Ascending aorta (tissue), 2 donors: ENCODE results near the gene PLPP2. TPM values are rescaled to one million over a fixed set of nuclear protein-coding genes. Genes with fewer than 3 reads are reported as not detected.

Source experiments
- DNase-seq, 2 donors: peaks; one replicate each; pipeline ENCODE4 v3.0.0-alpha.2; 2019; ENCODE audit warnings: low spot score in 2 of 2
- H3K27ac ChIP-seq, 2 donors: fragments of 200-600 bp; sonication (generic); one replicate each; pipeline ENCODE4 v1.5.1; 2016 to 2017; ENCODE audit warnings: mild to moderate bottlenecking in 1 of 2
- H3K27me3 ChIP-seq: fragments of 200-600 bp; sonication (generic); one replicate; pipeline ENCODE4 v1.5.1; 2017
- H3K36me3 ChIP-seq, 2 donors: fragments of 200-600 bp; sonication (generic); one replicate each; pipeline ENCODE4 v1.5.1; 2016
- H3K4me1 ChIP-seq, 2 donors: fragments of 200-600 bp; sonication (generic); one replicate each; pipeline ENCODE4 v1.5.1; 2016 to 2017; ENCODE audit warnings: mild to moderate bottlenecking in 1 of 2
- H3K4me3 ChIP-seq, 2 donors: fragments of 200-600 bp; sonication (generic); one replicate each; pipeline ENCODE4 v1.5.1; 2016 to 2017; ENCODE audit warnings: mild to moderate bottlenecking in 1 of 2
- H3K9me3 ChIP-seq, 2 donors: fragments of 200-600 bp; sonication (generic); one replicate each; pipeline ENCODE4 v1.5.1; 2016
- CTCF ChIP-seq, 3 experiments: fragments of 200-600 bp in 2 of 3; fragments of 450-650 bp in 1 of 3; sonication (generic) in 2 of 3; IDR thresholded peaks; one replicate each; pipeline ENCODE4 v1.5.1; 2016 to 2019; ENCODE audit warnings: antibody characterized with exemption in 3 of 3, mild to moderate bottlenecking in 1 of 3, moderate library complexity in 1 of 3
- intact Hi-C: fragments of 100-400 bp; cut with DNase I; formaldehyde crosslinking; loops from one replicate; pipeline ENCODE4 v1.15.1; 2023
- total RNA-seq: library from RNA; depleted of rRNA; stranded (reverse); fragments of >200 nt; gene quantifications from one replicate; pipeline ENCODE4 v1.1.0, GENCODE V29; 2016

The PLPP2 gene
- total RNA-seq, 1 donor from 2014 or later: 55.3 TPM

GRCh38 chr19:245457-245856 is 45.7 kb downstream of the PLPP2 start:
- TF ChIP-seq CTCF (IDR thresholded peaks at IDR 0.05): no peak
- DNase-seq: no peak
- no peaks in the 10 kb centered on the region for H3K9me3 ChIP-seq
- H3K27ac ChIP-seq: no peak overlapping the region
- no peaks in the 10 kb centered on the region for H3K4me1 ChIP-seq
- intact Hi-C loops: no loop called here
- H3K27me3 ChIP-seq: no peaks in the 10 kb centered on the region
- no peak overlapping the region for H3K4me3 ChIP-seq
- H3K36me3 ChIP-seq: no peaks in the 10 kb centered on the region

Other genes starting within 250 kb of the PLPP2 start
- gene OR4F17, start 184.3 kb downstream of the PLPP2 start, total RNA-seq: not detected
- 128 TPM for gene MIER2, start 53.4 kb upstream of the PLPP2 start, total RNA-seq
- gene C2CD4C, start 117.7 kb upstream of the PLPP2 start, total RNA-seq: 5.7 TPM
- gene SHC2, start 169.6 kb upstream of the PLPP2 start, total RNA-seq: 51.2 TPM
- gene MADCAM1, start 205.1 kb upstream of the PLPP2 start, total RNA-seq: not detected
- gene TPGS1, start 216.1 kb upstream of the PLPP2 start, total RNA-seq: 89.2 TPM
- gene CDC34, start 240.4 kb upstream of the PLPP2 start, total RNA-seq: 124 TPM